H9 (cell line): ENCODE results near the gene MAP3K21. TPM values are rescaled to one million over a fixed set of nuclear protein-coding genes. Genes with fewer than 3 reads are reported as not detected.

ENCODE experiments used
- DNase-seq: peaks from one replicate; pipeline ENCODE4 v3.0.0-alpha.2; 2017
- H2AFZ ChIP-seq: one replicate; pipeline ENCODE4 v1.6.1; 2013; ENCODE audit warnings: mild to moderate bottlenecking, low read length, control low read depth, moderate library complexity
- H2AK5ac ChIP-seq: 2 replicates; pipeline ENCODE4 v1.6.1; 2013; ENCODE audit warnings: low read length, control low read depth, mixed read lengths; ENCODE audit not compliant: insufficient read length
- H2BK120ac ChIP-seq: one replicate; pipeline ENCODE4 v1.6.1; 2013; ENCODE audit warnings: low read depth, mild to moderate bottlenecking, low read length, control low read depth, inconsistent platforms; ENCODE audit not compliant: poor library complexity, severe bottlenecking
- H2BK12ac ChIP-seq: 2 replicates; pipeline ENCODE4 v1.6.1; 2013; ENCODE audit warnings: low read length, control low read depth, mixed read lengths, low read depth; ENCODE audit not compliant: insufficient read length
- H2BK15ac ChIP-seq: 2 replicates; pipeline ENCODE4 v1.6.1; 2013; ENCODE audit warnings: low read depth, low read length, control low read depth
- H2BK20ac ChIP-seq: one replicate; pipeline ENCODE4 v1.6.1; 2013; ENCODE audit warnings: low read depth, mild to moderate bottlenecking, low read length, control low read depth, inconsistent platforms; ENCODE audit not compliant: poor library complexity, severe bottlenecking
- H2BK5ac ChIP-seq: 2 replicates; pipeline ENCODE4 v1.6.1; 2013; ENCODE audit warnings: low read length, control low read depth, mixed read lengths; ENCODE audit not compliant: insufficient read length
- H3K14ac ChIP-seq: 2 replicates; pipeline ENCODE4 v1.6.1; 2013; ENCODE audit warnings: low read length, control low read depth; ENCODE audit not compliant: insufficient read depth
- H3K18ac ChIP-seq: 2 replicates; pipeline ENCODE4 v1.6.1; 2013; ENCODE audit warnings: low read depth, mild to moderate bottlenecking, mixed read lengths, low read length, control low read depth; ENCODE audit not compliant: insufficient read length
- H3K23ac ChIP-seq: 2 replicates; pipeline ENCODE4 v1.6.1; 2013; ENCODE audit warnings: low read length, control low read depth, mixed read lengths, low read depth; ENCODE audit not compliant: insufficient read length
- H3K23me2 ChIP-seq: 2 replicates; pipeline ENCODE4 v1.6.1; 2013; ENCODE audit warnings: low read depth, mild to moderate bottlenecking, mixed read lengths, low read length, control low read depth; ENCODE audit not compliant: insufficient read length, poor library complexity, severe bottlenecking
- H3K27ac ChIP-seq: 2 replicates; pipeline ENCODE4 v1.5.1; 2013; ENCODE audit warnings: low read length, control low read depth, mixed read lengths, low read depth; ENCODE audit not compliant: insufficient read length
- H3K27me3 ChIP-seq: 2 replicates; pipeline ENCODE4 v1.6.1; 2013; ENCODE audit warnings: low read length, control low read depth, inconsistent platforms; ENCODE audit not compliant: insufficient read depth
- H3K4ac ChIP-seq: 2 replicates; pipeline ENCODE4 v1.6.1; 2013; ENCODE audit warnings: low read depth, mild to moderate bottlenecking, control low read depth, inconsistent platforms, low read length, moderate library complexity
- H3K4me1 ChIP-seq: 2 replicates; pipeline ENCODE4 v1.6.1; 2013; ENCODE audit warnings: low read length, control low read depth, inconsistent platforms; ENCODE audit not compliant: insufficient read depth
- H3K4me2 ChIP-seq: 2 replicates; pipeline ENCODE4 v1.6.1; 2013; ENCODE audit warnings: low read length, control low read depth, mixed read lengths; ENCODE audit not compliant: insufficient read length, insufficient read depth
- H3K56ac ChIP-seq: 2 replicates; pipeline ENCODE4 v1.6.1; 2013; ENCODE audit warnings: low read depth, mild to moderate bottlenecking, mixed read lengths, low read length, control low read depth; ENCODE audit not compliant: insufficient read length
- H3K79me1 ChIP-seq: 2 replicates; pipeline ENCODE4 v1.6.1; 2013; ENCODE audit warnings: low read depth, mild to moderate bottlenecking, moderate library complexity, low read length, control low read depth, inconsistent platforms; ENCODE audit not compliant: insufficient read depth, poor library complexity, severe bottlenecking
- H3K79me2 ChIP-seq: 2 replicates; pipeline ENCODE4 v1.6.1; 2013; ENCODE audit warnings: low read length, control low read depth, inconsistent platforms; ENCODE audit not compliant: insufficient read depth
- H3K9ac ChIP-seq: 2 replicates; pipeline ENCODE4 v1.6.1; 2013; ENCODE audit warnings: low read length, control low read depth, mixed read lengths; ENCODE audit not compliant: insufficient read length; ENCODE audit errors: extremely low read depth
- H3K9me3 ChIP-seq: one replicate; pipeline ENCODE4 v1.6.1; 2013; ENCODE audit warnings: low read depth, low read length, inconsistent platforms; ENCODE audit not compliant: control insufficient read depth
- H3T11ph ChIP-seq: one replicate; pipeline ENCODE4 v1.6.1; 2013; ENCODE audit warnings: mild to moderate bottlenecking, low read length, control low read depth, inconsistent platforms
- H4K20me1 ChIP-seq: one replicate; pipeline ENCODE4 v1.6.1; 2013; ENCODE audit not compliant: control insufficient read depth, insufficient read length, insufficient read depth
- H4K5ac ChIP-seq: 2 replicates; pipeline ENCODE4 v1.6.1; 2013; ENCODE audit warnings: low read depth, mild to moderate bottlenecking, mixed read lengths, low read length, control low read depth; ENCODE audit not compliant: insufficient read length
- H4K8ac ChIP-seq: replicated peaks from 2 replicates; pipeline ENCODE4 v1.6.1; 2013; ENCODE audit warnings: low read length, control low read depth, mixed read lengths, low read depth; ENCODE audit not compliant: insufficient read length
- H4K91ac ChIP-seq: 2 replicates; pipeline ENCODE4 v1.6.1; 2013; ENCODE audit warnings: low read depth, mild to moderate bottlenecking, moderate library complexity, mixed read lengths, low read length, control low read depth; ENCODE audit not compliant: insufficient read length
- H3K27ac Mint-ChIP-seq, 3 experiments: 2 replicates in 2 of 3; 3 replicates in 1 of 3; pipeline ENCODE4 v1.8.0; 2020 to 2021; ENCODE audit warnings: mixed read lengths in 3 of 3, mild to moderate bottlenecking in 1 of 3, moderate library complexity in 1 of 3
- H3K27me3 Mint-ChIP-seq: 2 replicates; pipeline ENCODE4 v1.8.0; 2021; ENCODE audit warnings: low read depth, mild to moderate bottlenecking, moderate library complexity, mixed read lengths
- H3K36me3 Mint-ChIP-seq, 3 experiments: 2 replicates in 2 of 3; 3 replicates in 1 of 3; pipeline ENCODE4 v1.8.0; 2020 to 2021; ENCODE audit warnings: low read depth in 3 of 3, mixed read lengths in 3 of 3; ENCODE audit not compliant: insufficient read depth in 1 of 3
- H3K4me1 Mint-ChIP-seq, 2 experiments: 2 replicates each; pipeline ENCODE4 v1.8.0; 2020; ENCODE audit warnings: mixed read lengths in 2 of 2
- H3K4me3 Mint-ChIP-seq, 2 experiments: 2 replicates in 1 of 2; 3 replicates in 1 of 2; pipeline ENCODE4 v1.8.0; 2020 to 2021; ENCODE audit warnings: mild to moderate bottlenecking in 2 of 2, mixed read lengths in 2 of 2, moderate library complexity in 1 of 2
- H3K9me3 Mint-ChIP-seq, 2 experiments: 2 replicates in 1 of 2; 3 replicates in 1 of 2; pipeline ENCODE4 v1.8.0; 2020; ENCODE audit warnings: mild to moderate bottlenecking in 2 of 2, mixed read lengths in 2 of 2, moderate library complexity in 1 of 2
- CTCF ChIP-seq: fragments of 200-600 bp; sonication (generic); conservative IDR thresholded peaks from 3 replicates; pipeline ENCODE4 v1.8.0; 2021; ENCODE audit warnings: antibody characterized with exemption, mild to moderate bottlenecking
- WGBS: extraction: QIAGEN DNeasy Blood & Tissue Kit; methylation state at CpG from one replicate; pipeline ENCODE4 v1.1.7; 2013; ENCODE audit warnings: missing lambda C conversion rate, low lambda C conversion rate, mixed read lengths; ENCODE audit not compliant: insufficient read length; ENCODE audit errors: extremely low coverage; 5-methylcytosine and 5-hydroxymethylcytosine counted together
- total RNA-seq: library from RNA; stranded (reverse); gene quantifications from 2 replicates; pipeline ENCODE4 v1.2.1, GENCODE V29; 2021

The MAP3K21 gene
- total RNA-seq, 1 experiment from 2014 or later = 11.7 TPM

DNA sequence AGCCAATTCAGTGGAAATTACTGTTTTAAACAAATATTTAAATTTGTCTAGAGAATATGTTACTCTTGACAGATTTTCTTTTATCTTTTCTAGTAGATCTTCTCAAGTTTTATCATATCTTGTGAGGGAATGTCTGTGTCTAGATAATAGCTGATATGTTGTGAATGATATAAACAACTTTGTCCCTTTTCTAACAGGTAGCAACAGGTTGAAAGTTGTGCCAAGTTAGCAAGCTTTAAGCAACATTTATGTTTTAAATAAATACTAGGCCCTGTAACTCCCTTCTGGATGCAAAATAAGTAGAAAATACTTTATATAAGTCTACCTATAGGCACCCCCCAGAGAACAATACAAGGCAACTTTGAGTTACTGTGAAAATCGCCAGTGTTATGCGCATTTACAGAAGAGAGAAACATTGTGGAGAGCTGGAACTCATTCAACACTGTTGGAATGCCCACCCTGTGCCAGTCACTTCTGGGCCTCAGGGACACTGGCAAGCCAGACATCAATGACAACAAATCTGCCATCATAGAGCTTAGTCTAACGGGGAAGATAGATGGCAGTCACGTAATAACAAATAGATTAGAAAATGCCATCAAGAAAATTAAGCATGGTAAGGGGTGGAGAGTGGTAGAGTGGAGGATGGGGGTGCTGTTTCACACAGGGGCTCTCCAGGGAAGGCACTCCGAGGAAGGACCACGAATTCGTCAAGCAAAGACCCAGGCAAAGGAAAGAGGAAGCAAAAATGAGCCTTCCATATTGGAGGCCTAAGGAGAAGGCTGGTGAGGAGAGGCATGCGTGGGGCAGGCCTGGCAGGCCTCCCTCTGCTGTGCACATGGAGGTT, 4.4 kb downstream of the MAP3K21 start:
- Histone ChIP-seq H3K79me1 (no peaks in the 10 kb centered on the region), H3K27ac (no peak overlapping the region), H3T11ph (no peak overlapping the region), H4K91ac (no peak overlapping the region), H3K56ac (no peak overlapping the region), H3K23me2 (peaks cover 14% of the 10 kb centered on the region), H3K14ac (no peak overlapping the region), H4K20me1 (no peaks in the 10 kb centered on the region), H3K27me3 (no peaks in the 10 kb centered on the region; the same call in 1 of the 2 replicates), H3K4me2 (no peak overlapping the region), H3K23ac (no peak overlapping the region), H4K5ac (no peak overlapping the region), H2BK120ac (no peak overlapping the region), H2BK5ac (no peak overlapping the region), H2BK15ac (no peak overlapping the region), H4K8ac (no peak overlapping the region), H3K9me3 (no peaks in the 10 kb centered on the region), H2BK12ac (no peak overlapping the region), H2AK5ac (no peak overlapping the region), H3K18ac (no peak overlapping the region), H2BK20ac (no peak overlapping the region), H3K9ac (no peak overlapping the region), H3K4me1 (peaks cover 2% of the 10 kb centered on the region; the same call in 1 of the 2 replicates), H3K4ac (no peak overlapping the region), H2AFZ (no peak overlapping the region), H3K79me2 (peaks cover 13% of the 10 kb centered on the region; the same call in 1 of the 2 replicates)
- H3K36me3 Mint-ChIP-seq = no peaks in the 10 kb centered on the region; a peak in 2 of 7 replicates
- no peak overlapping the region for H3K4me3 Mint-ChIP-seq
- H3K27ac Mint-ChIP-seq = no peak overlapping the region; a peak in 2 of 7 replicates
- no peak for TF ChIP-seq CTCF
- peaks cover 10% of the 10 kb centered on the region for H3K27me3 Mint-ChIP-seq
- 0 out of 5 replicates have a peak, but pooled peaks cover 0 to 2% of the 10 kb centered on the region in 2 experiments for H3K9me3 Mint-ChIP-seq
- H3K4me1 Mint-ChIP-seq = peaks cover 24 to 32% of the 10 kb centered on the region in 2 experiments
- DNase-seq = no peak
- no CpG with 5 or more reads among the region's 8 CpGs for WGBS
